GM19025 (cell line): Measurements from ENCODE around the gene GNE.

Experiments
- ATAC-seq: cut with Tn5 transposase; IDR thresholded peaks from one replicate; pipeline ENCODE4 v1.9.1; 2021; ENCODE audit warnings: mild to moderate bottlenecking, low read depth, moderate library complexity; ENCODE audit not compliant: unreplicated experiment

Gene GNE

GRCh38 chr9:36173861-36174260, 84.4 kb downstream of the GNE start:
- ATAC-seq, result no peak

GRCh38 chr9:36170531-36170930, 87.7 kb downstream of the GNE start:
- no peak for ATAC-seq

- no peak for ATAC-seq
Observed at GRCh38 chr9:36169708-36170107, 88.5 kb downstream of the GNE start.

- ATAC-seq, result no peak
Observed at GRCh38 chr9:36169166-36169565, 89.1 kb downstream of the GNE start, which contains the start of gene CCIN. TSS of gene CCIN (plus strand) at chr9:36169388. CDS start at chr9:36169503, 115 bp downstream.

- ATAC-seq, result peak; percentile 80
Observed at GRCh38 chr9:36166168-36166927, 91.9 kb downstream of the GNE start.

GRCh38 chr9:36165826-36166167, 92.5 kb downstream of the GNE start:
- no peak for ATAC-seq

GRCh38 chr9:36164989-36165388, 93.3 kb downstream of the GNE start:
- ATAC-seq, result no peak
